ENCODE measurements around the gene POGLUT2.

Gene POGLUT2

GRCh38 chr13:102773441-102774213 is 25.1 kb downstream of the POGLUT2 start, which contains the start of gene TEX30:
TSS of gene TEX30 (minus strand) at chr13:102773786. CDS start at chr13:102770026, 3,760 bp downstream.
- TF ChIP-seq CTCF (conservative IDR thresholded peaks at IDR 0.05): no peak
- H3K27ac ChIP-seq: peak within 1 kb of the TSS; percentile 75

GRCh38 chr13:102772042-102772425 is 26.7 kb downstream of the POGLUT2 start:
- no peak for TF ChIP-seq CTCF (conservative IDR thresholded peaks at IDR 0.05)
- H3K27ac ChIP-seq: no peak overlapping the region

- no peak for TF ChIP-seq CTCF (conservative IDR thresholded peaks at IDR 0.05)
- H3K27ac ChIP-seq: no peak overlapping the region
Observed at GRCh38 chr13:102771298-102772041, 27.3 kb downstream of the POGLUT2 start.

- H3K27ac ChIP-seq: no peak overlapping the region
- TF ChIP-seq CTCF (conservative IDR thresholded peaks at IDR 0.05): no peak
Observed at GRCh38 chr13:102770435-102770834, 28.3 kb downstream of the POGLUT2 start.

- H3K27ac ChIP-seq: no peak overlapping the region
- no peak for TF ChIP-seq CTCF (conservative IDR thresholded peaks at IDR 0.05)
Observed at GRCh38 chr13:102769679-102770078, 29.1 kb downstream of the POGLUT2 start.

- TF ChIP-seq CTCF (conservative IDR thresholded peaks at IDR 0.05): no peak
- no peak overlapping the region for H3K27ac ChIP-seq
Observed at GRCh38 chr13:102768909-102769308, 29.9 kb downstream of the POGLUT2 start.

- no peak for TF ChIP-seq CTCF (conservative IDR thresholded peaks at IDR 0.05)
- H3K27ac ChIP-seq: no peak overlapping the region
Observed at GRCh38 chr13:102763741-102764140, 35.0 kb downstream of the POGLUT2 start.

Data from VCaP (cell line).